H1 (cell line): ENCODE results near the gene LRRC23.
"Not testable (repeated sequence)": the region's sequence is repeated elsewhere in the genome, so short reads cannot be mapped to it uniquely, and the experiment has no call there.

Source experiments
- BRCA1 ChIP-seq: IDR thresholded peaks from 2 replicates; pipeline ENCODE4 v1.6.1; 2012; ENCODE audit warnings: low read depth, low read length, improper control_type of control experiment
- CBX5 ChIP-seq: fragments of 300-800, 300-1000 bp; sonication (generic); IDR thresholded peaks from 2 replicates; pipeline ENCODE4 v1.7.1; 2016; ENCODE audit warnings: antibody characterized with exemption, low read length, low read depth
- EP300 ChIP-seq, 2 experiments: IDR thresholded peaks; 1 replicate in 1 of 2; 2 replicates in 1 of 2; pipeline ENCODE4 v1.6.1; 2011 to 2012; ENCODE audit warnings: low read depth in 2 of 2, low read length in 2 of 2, mild to moderate bottlenecking in 2 of 2, borderline replicate concordance in 1 of 2, inconsistent platforms in 1 of 2, moderate library complexity in 1 of 2
- EZH2 ChIP-seq: fragments of 200-600 bp; sonication (generic); IDR thresholded peaks from 2 replicates; pipeline ENCODE4 v1.7.1; 2012; ENCODE audit warnings: low read depth, mild to moderate bottlenecking, moderate library complexity, low read length, inconsistent platforms; ENCODE audit not compliant: severe bottlenecking
- KDM5A ChIP-seq: fragments of 200-600 bp; IDR thresholded peaks from 2 replicates; pipeline ENCODE4 v1.7.1; 2012; ENCODE audit warnings: mild to moderate bottlenecking, low read length, inconsistent platforms, mixed read lengths
- TF ChIP-seq, protein P1 (sequence below), 3 experiments: IDR thresholded peaks; 1 replicate in 2 of 3; 2 replicates in 1 of 3; pipeline versions ENCODE4 v1.5.1 to v1.6.1; 2011; ENCODE audit warnings: low read length in 3 of 3, mild to moderate bottlenecking in 3 of 3, inconsistent platforms in 2 of 3, low read depth in 1 of 3, moderate library complexity in 1 of 3; ENCODE audit not compliant: insufficient read depth in 1 of 3; ENCODE audit errors: control extremely low read depth in 1 of 3
- TF ChIP-seq, protein P2 (sequence below): IDR thresholded peaks from 2 replicates; pipeline ENCODE4 v1.6.1; 2011; ENCODE audit warnings: low read length, improper control_type of control experiment

DNA sequence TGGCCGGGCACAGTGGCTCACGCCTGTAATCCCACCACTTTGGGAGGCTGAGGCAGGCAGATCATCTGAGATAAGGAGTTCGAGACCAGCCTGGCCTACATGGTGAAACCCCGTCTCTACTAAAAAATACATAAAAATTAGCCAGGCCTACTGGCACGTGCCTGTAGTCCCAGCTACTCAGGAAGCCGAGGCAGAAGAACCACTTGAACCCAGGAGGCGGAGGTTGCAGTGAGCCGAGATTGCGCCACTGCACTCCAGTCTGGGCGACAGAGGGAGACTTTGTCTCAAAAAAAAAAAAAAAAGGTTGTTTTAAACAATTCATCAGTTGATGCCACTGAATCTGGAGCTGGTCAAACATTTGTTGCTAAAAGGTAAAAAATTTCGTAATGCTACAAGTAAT is 24.8 kb upstream of the LRRC23 start:
- TF ChIP-seq BRCA1; EZH2; CBX5; EP300 (IDR thresholded peaks at IDR 0.05; ENCODE audit: borderline replicate concordance in 1 of 2, low read depth in 2 of 2, low read length in 2 of 2); KDM5A: not testable (repeated sequence)
- TF ChIP-seq, protein P1, sequence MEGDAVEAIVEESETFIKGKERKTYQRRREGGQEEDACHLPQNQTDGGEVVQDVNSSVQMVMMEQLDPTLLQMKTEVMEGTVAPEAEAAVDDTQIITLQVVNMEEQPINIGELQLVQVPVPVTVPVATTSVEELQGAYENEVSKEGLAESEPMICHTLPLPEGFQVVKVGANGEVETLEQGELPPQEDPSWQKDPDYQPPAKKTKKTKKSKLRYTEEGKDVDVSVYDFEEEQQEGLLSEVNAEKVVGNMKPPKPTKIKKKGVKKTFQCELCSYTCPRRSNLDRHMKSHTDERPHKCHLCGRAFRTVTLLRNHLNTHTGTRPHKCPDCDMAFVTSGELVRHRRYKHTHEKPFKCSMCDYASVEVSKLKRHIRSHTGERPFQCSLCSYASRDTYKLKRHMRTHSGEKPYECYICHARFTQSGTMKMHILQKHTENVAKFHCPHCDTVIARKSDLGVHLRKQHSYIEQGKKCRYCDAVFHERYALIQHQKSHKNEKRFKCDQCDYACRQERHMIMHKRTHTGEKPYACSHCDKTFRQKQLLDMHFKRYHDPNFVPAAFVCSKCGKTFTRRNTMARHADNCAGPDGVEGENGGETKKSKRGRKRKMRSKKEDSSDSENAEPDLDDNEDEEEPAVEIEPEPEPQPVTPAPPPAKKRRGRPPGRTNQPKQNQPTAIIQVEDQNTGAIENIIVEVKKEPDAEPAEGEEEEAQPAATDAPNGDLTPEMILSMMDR (IDR thresholded peaks at IDR 0.05; ENCODE audit: control extremely low read depth in 1 of 3, insufficient read depth in 1 of 3, low read depth in 1 of 3, low read length in 3 of 3) = not testable (repeated sequence)
- TF ChIP-seq, protein P2, sequence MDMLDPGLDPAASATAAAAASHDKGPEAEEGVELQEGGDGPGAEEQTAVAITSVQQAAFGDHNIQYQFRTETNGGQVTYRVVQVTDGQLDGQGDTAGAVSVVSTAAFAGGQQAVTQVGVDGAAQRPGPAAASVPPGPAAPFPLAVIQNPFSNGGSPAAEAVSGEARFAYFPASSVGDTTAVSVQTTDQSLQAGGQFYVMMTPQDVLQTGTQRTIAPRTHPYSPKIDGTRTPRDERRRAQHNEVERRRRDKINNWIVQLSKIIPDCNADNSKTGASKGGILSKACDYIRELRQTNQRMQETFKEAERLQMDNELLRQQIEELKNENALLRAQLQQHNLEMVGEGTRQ = not testable (repeated sequence)
